HG03139 (cell line): ENCODE data around the gene TMCC1.
"Not testable (repeated sequence)": the region's sequence is repeated elsewhere in the genome, so short reads cannot be mapped to it uniquely, and the experiment has no call there.

Experiments
- ATAC-seq: cut with Tn5 transposase; IDR thresholded peaks from one replicate; pipeline ENCODE4 v1.9.1; 2021; ENCODE audit not compliant: unreplicated experiment

Gene TMCC1

GRCh38 chr3:129892857-129893580, 492 bp downstream of the TMCC1 start:
- ATAC-seq, result peak; percentile 50

GRCh38 chr3:129892486-129892856, 1.0 kb downstream of the TMCC1 start:
- no peak for ATAC-seq

GRCh38 chr3:129890891-129891290, 2.6 kb downstream of the TMCC1 start:
- no peak for ATAC-seq

- no peak for ATAC-seq
These were observed 3.4 kb downstream of the TMCC1 start for GRCh38 chr3:129890125-129890524.

- ATAC-seq, result no peak
These were observed 4.7 kb downstream of the TMCC1 start for GRCh38 chr3:129888771-129889170.

GRCh38 chr3:129881261-129881660, 12.2 kb downstream of the TMCC1 start:
- ATAC-seq, result no peak

- ATAC-seq, result no peak
These were observed 15.2 kb downstream of the TMCC1 start for GRCh38 chr3:129878355-129878754.

- ATAC-seq, result not testable (repeated sequence)
These were observed 19.0 kb downstream of the TMCC1 start for GRCh38 chr3:129874479-129874878.

- ATAC-seq, result no peak
These were observed 24.6 kb downstream of the TMCC1 start for GRCh38 chr3:129868912-129869311.

GRCh38 chr3:129867506-129868124, 25.9 kb downstream of the TMCC1 start:
- ATAC-seq, result no peak

- no peak for ATAC-seq
These were observed 27.7 kb downstream of the TMCC1 start for GRCh38 chr3:129865806-129866205.

- ATAC-seq, result no peak
These were observed 29.0 kb downstream of the TMCC1 start for GRCh38 chr3:129864519-129864918.

- ATAC-seq, result no peak
These were observed 34.2 kb downstream of the TMCC1 start for GRCh38 chr3:129859272-129859671.

- no peak for ATAC-seq
These were observed 35.6 kb downstream of the TMCC1 start for GRCh38 chr3:129857899-129858298.

GRCh38 chr3:129856790-129857189, 36.7 kb downstream of the TMCC1 start:
- ATAC-seq, result not testable (repeated sequence)

GRCh38 chr3:129855832-129856419, 37.6 kb downstream of the TMCC1 start:
- no peak for ATAC-seq

GRCh38 chr3:129855170-129855831, 38.2 kb downstream of the TMCC1 start:
- no peak for ATAC-seq

GRCh38 chr3:129854460-129854859, 39.1 kb downstream of the TMCC1 start:
- ATAC-seq, result no peak

- no peak for ATAC-seq
These were observed 47.6 kb downstream of the TMCC1 start for GRCh38 chr3:129845956-129846355.

- ATAC-seq, result no peak
These were observed 52.7 kb downstream of the TMCC1 start for GRCh38 chr3:129840707-129841360.

GRCh38 chr3:129838086-129838485, 55.4 kb downstream of the TMCC1 start:
- no peak for ATAC-seq
